GM19467 (cell line): Measurements from ENCODE around the gene GMDS.

Experiments used
- ATAC-seq: cut with Tn5 transposase; IDR thresholded peaks from one replicate; pipeline ENCODE4 v1.9.1; 2021; ENCODE audit warnings: mild to moderate bottlenecking, moderate library complexity; ENCODE audit not compliant: unreplicated experiment

Gene GMDS

DNA sequence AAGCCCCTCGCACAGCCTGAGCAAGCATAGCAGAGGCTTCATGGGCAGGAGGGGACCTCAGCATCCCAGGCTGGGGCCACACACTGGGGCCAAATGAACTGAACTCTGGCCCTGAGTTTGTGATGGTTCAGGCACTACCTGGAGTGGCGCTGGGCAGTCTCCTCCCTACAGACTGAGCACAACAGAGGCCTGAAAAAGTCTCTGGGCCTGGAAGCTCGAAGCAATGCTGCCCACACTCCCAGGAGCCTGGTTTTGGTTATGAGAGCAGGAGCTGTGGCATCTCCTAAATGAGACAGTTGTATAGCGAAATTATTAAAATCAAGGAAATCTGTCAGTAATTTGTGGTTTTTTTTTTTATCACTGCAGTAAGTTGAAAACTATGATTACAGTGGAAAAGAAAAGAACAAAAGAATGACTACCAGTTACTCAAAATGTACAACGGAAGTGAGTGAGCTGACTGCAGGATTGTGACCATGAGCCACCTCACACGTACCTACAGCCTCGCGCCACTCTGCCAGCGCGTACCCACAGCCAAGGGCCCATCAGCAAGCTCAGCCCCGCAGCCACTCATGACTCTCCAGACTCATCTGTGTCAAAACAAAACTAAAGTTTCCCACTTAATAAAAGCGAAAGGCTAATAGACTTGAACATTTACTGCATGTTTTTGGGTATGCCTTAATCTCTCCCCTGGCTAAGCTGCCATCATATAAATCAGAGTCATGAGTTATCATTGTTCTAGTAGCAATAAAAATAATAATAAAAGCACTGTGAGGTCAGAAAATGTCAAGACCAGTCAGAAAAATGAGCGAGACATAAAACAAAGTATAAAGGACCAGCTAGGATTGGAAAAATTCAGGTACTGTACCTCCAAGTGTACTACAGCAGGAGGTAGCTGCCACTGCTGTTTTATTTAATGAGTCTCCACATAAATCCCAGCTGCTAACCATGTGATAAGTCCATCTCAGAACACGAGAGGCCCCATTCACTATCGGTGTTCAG is 458.7 kb downstream of the GMDS start:
- ATAC-seq = no peak

DNA sequence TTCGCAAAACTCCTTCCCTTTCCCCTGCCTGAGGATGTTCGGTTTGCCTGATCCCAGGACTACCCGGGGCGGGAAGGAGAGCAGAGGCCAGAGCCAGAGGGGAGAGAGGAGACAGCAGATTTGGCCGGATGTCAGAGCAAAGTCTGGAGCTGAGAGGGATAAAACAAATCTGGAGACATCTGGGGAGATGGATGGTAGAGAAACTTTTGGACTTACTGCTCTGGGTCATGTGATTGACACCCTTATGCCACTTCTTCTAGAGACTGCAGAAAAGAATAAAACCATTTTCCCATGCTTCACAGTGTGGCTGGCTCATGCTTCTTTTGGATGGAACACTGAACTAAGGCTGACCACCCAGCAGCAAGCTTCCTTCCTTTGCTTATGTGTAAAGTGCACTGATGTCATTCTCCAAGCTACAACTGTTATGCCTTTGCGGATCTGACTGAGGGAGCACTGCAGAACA is 461.0 kb downstream of the GMDS start:
- ATAC-seq = no peak

DNA sequence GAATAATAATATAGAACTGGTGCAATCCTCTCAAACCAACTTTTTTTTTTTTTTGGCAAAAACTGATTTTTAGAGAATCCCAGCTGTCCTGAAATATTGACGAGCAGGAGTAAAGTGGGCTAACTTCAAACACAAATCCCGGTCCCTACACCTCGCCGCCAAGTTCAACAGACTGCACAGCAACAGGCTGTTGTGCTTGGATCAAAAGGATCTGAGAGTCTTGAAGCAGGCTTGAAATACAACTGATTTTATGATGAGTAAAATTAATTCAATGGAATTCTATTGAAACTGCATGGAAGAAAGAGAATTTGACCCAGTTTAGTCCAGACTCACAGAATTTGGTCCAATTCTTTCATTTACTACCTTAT is 463.6 kb downstream of the GMDS start:
- ATAC-seq = no peak

DNA sequence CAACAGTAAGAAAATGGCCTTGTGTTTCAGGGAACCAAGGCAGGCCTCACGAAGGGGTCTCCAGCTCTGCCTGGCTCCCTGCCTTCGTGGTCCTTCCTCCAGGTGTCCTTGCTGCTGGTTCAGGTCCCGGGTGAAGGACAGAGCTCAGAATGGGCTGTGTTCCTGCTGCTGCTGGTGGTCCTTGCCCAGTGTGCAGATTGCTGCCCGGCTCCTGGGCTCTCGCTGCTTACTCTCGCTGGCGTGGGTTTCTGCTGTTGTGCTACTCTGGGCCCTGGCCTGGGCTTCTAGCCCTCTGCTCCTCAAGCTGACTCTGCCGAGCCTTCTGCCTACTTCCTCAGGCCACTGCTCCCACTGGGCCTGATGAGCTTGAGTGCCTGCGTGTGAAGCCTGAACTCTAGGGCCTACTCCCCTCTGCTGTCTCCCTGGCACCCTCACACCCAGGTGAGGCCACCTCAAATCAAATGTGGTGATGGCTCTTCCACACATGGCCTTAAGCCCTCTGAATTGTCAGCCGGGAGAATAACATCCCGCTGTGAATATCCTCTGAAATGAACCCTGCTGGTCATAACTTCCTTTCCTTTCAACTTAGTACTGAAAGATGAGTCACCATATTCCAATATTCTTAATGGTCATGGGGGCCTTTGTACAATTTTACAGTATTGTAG is 464.1 kb downstream of the GMDS start:
- ATAC-seq = no peak

DNA sequence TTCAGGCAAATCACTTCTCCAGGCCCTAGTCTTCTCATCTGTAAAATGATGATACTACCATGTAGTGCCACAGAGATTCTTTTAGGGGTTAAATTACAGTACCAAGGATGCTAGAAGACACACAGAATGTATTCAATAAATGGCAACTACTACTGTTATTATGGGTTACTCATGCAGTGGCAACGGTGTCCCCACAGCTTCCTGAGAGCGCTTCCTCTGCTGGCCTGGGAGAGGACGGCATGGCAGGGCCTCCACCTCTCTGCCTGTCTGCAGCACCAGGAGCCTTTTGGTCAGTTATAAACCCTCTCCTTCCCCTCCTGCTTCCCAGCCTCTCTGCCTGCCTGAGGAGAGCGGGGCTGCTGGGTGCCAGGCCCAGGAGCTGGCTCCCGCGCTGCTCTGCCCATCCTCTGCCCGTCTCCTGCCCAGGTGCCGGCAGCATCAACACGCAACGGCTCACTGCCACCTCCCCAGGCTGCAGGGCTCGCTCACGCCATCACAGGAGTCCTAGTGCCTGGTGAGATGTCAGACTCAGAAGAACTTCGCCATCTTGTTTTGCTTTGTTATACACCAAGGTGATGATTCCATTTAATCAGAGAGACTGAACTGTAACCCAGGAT is 465.0 kb downstream of the GMDS start:
- ATAC-seq = no peak

DNA sequence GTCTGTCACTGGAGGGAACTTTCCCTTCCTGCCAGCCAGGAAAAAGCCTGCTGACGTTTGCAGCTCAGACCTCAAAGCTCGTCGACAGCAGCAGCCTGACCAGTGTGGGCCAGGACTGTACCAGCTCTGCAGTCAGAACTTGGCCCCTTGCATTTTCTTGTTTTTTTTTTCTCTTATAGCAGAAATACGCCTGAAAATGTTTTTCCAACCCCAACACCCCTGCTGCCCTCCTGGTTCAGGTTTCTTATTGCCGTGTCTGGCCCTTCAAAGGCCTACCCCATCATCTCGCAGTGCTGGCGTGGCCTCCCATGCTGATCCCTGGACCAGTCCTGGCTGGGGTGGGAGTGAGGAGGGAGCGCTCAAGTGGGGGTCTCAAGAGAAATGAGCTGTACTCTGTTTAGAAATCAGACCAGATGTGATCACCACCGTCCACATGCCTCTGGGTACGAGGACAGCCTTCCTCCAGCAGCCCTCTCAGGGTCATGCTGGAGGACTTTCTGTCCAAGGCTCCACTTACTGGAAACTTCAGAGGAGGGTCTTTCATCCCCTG is 466.6 kb downstream of the GMDS start:
- no peak for ATAC-seq

DNA sequence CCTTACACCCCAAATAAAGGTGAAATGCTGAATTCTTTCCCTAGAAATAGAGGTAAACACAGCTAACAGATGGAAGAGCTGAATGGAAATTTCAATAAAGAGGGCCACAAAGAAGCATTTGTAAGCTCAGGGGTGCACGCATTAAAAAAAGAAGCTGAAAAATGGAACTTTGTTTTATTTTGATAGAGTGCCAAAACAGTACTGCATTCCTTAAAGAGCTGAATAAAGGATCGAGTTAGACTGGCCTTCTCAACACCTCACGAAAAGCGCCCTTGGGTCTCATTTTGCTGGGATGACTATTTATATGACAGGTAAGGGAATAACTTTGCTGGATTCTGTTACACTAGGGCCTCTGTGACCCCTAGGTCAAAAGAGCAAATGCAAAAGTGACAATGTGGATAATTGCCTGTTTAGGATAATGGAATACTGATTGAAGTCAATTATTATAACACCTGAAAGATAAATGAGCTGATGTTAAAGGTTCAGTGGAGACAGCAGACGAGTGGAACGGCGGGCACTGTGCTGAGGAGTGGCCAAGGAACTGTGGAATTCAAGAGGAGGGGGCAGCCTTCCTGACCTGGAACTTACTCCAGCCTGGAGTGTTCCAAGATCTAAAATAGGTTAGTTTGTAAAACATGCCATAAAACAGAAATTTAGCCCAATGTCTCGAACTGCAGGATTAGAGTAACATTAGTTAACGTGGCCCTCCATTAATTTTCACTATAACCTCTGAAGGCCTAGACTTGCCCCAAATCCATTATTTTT is 467.3 kb downstream of the GMDS start:
- ATAC-seq = no peak

DNA sequence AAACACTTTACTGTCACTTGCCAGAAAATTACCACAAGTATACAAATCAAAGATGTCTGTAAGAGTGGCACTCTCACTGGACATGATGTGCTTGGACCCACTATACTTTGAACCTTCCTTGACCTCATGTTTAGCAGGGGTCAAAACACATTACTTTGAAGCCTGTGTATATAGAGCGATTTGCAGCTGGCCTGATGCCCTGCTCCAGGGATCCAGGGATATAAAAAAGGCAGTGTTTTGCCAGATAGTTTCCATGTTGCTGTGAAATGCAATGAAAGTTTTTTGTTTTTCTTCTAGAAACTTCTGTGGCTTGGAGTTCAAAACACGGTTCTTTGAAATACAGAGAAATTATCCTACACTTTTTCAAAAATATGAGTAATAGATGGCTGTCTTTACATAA is 470.0 kb downstream of the GMDS start:
- ATAC-seq = no peak

DNA sequence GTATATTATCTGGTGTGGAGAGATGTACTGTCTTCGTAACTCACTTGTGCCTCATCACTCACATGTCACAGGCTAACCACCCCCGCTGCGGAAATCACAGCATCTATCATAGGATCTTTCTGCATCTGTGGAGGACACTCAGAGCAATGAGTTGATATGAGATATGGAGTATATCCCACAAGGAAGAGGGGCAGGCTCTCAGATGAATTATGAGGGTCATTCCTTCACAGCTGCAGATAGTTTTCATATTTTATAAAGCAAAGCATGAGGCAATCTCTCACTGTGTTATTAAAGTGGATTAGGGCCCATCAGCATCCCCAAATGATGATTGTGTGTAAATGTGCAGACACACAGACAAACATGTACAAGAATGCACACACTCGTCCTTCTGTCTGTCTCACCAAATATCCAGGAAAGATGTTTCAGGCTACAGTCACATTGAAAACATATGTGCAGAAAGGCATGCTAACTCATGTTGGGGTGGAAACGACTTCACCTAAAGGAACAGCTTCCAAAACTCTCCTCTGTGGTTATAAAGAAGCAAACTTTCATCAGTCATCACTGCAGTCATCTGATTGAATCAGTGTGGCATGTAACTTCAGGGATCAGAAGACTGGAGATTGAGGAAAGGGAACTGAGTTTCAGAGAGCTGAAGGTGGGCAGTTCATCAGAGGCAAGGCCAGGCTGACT is 471.0 kb downstream of the GMDS start:
- no peak for ATAC-seq

DNA sequence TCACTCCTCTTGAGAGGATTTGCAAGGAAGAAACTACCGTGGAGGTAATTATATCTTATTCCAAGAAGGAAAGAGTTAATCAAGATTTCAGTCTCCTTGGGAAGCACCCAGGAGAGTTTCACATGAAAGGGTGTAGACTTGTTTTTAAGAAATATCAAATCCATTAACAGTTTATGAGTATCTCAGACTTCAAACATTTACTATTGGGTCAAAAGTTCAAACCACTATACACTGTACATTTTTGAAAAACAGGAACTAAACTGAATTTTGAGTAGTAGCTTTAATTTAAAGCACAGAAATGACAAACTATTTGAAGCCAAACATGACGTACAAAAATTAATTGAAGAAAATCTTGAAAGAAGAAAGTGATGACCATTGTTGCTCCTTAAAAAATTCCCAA is 471.7 kb downstream of the GMDS start:
- no peak for ATAC-seq

DNA sequence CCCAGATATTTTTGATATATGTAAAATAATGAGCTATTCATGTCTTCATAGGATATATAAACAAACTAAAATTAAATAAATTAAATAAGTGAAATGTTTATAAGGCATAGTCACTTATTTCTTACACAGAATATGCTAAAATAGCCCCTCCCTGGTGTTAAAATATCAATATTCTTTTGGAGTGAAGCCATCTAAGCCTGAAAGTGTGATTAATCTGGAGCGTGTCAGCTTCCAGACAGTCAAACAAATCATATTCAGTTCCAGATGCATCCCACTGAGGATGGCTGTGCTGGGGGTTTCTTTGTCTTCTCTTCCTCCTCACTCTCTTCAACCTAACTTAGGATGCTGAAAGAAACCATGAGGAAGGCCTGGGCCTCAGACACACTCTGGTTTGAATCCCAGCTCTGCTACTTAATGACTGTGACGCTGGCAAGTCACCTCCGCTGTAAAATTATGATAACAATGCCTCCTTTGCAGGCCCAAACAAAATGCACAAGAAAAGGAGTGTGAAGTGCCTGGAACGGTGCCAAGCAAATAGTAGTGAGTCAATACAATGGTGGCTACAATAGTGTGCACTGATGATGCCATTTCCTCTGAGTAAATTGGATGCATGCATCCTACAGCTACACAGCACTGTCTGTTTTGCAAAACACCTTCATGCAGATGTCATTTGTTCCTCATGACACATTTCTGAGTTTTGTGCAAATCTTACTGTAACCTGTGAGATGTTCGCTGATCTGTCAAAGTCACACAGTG is 474.3 kb downstream of the GMDS start:
- ATAC-seq = no peak

DNA sequence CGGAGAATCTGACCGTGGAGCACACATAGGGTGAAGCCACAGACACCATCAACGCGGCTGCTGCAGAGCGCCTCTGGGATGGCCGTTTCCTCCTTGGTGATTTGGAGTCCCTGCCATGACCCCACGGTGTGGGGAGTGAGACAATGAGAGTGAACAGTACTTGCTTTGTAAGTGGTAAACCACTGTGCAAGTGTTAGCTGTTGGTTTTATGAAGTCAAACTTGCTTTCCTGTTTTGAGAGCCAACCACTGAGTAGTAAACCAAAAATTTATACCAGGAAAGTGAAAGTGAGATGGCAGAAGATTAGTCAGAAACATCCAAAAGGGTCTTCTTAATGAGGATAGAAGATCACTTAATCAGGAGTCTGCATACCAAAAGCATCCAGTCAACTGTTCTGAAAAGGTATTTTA is 475.0 kb downstream of the GMDS start:
- ATAC-seq = no peak

DNA sequence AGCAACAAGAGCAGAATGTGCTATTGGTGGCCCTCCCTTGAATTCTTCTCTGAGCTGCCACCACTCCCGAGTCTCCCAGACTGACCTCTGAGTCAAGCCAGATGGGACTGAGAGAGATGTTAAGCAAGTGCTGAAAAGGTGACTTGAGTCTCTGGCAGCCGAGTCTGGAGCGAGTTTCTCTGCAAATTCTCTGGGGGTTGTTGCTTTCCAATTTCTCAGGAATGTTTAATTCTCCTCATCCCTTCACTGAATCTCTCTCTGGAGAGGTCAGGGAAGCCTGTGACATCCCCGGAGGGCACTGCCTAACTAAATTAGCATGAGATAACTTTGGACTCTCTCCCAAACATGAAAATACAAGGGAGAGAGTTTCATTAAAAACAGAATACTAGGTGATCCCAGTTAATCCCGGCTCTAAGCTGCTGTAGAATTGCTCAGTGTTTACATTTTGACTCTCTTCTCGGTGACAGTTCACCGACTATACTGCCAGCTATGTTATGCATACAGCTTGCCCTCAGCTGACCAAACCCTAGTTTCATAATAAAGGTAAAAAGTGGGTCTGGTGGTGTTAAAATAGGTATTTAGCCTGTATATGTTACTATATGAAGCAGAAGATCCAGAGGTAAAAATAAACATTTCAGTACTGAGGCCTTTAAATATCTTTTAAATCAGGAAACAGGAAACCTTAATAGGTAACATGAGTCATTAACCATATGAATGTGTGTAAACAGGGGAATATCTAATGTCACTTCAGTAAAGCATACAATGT is 477.7 kb downstream of the GMDS start:
- no peak for ATAC-seq

DNA sequence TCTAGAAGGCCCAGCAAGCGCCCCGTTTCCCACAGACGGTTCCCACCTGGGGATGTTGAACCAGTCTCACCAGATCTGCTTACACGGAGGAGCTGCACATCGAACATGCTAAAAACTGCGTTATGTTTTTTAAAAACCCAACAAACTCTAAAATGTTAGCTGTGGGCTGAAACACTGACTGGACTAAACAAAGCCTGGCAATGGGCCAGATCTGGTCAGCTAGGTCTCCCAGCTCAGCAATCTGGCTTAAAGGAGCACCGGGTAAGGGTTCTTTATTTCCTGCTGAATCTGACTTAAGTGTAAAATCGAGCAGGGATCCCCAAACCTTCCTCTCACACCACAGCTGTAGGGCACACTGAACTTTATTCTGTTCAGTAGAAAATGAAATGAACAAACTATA is 478.8 kb downstream of the GMDS start:
- ATAC-seq = no peak

DNA sequence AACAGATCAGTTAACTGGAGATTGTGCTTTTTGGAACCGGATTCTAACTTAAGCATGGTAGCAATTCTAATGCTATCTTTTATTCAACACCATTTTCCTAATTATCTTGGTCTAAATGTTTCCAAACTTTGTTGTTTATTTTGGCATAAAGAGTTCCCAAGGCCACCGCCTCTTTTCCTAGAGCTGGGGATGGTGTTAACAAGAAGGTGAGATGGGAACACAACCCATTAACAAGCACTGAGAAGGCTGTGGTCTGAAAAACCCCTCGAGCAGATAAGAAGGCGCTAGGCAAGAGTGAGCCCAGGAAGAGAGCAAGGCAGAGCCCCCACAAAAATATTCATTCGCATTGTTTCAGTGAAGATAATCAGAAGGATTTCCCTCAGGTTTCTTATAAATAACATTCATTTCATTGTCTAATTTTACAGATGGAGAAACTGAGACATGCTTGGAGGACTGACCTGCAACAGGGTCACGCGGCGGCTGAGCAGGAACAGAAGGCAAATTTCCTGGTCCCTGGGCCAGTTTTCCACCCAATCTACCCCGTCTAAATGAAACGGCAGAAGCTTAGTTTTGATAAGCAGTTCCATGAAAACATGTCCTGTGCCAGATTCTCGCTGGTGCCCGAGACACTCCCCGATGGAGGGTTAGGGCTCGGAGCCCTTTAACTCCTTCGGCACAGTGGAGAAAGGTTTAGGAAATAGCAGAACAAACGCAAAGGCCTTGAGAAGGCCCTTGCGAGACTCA is 480.1 kb downstream of the GMDS start:
- no peak for ATAC-seq

DNA sequence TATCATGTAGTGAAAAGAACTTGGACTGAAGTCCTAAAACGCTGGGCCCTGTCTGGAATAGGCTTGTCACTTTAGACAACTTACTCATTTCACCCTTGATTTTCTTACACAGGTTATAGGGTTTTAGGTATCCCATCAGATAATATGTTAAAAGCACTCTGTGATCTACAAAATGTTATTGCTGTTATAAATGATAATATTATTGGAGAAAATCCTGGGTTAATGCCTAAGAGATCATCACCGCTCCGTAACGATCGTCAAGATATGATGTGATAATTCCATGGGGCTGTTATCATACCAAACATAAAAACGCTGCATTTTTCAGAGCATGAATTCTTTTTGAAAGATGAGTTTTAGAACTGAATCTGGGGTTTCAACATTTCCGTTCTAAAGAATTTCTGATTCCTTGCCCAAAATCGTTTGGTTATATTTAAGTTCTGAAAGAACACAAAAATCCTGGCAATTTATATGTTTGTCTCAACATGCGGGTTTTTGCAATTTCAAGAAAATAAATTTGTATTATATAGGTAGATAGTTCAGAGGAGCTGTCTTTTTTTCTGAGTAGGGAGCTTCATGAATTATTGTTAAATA is 480.9 kb downstream of the GMDS start:
- no peak for ATAC-seq

DNA sequence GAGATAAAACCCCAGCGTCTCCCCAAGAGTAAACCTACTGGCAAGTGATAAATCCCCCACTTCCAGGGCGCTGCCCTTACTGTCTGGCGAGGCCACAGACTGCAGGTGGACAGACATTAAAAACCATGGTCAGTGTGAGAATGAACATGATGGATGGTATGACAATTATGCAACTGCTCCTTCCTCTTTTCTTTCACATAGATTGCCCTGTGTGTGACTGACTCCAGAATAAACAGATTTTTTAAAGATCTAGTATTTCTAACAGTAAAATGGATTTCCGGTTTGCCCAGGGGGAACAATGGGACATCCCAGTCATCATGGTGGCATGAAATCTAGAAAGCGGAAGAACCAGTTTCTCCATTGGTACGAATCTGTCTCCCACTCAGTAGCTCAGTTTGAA is 482.0 kb downstream of the GMDS start:
- ATAC-seq = no peak

DNA sequence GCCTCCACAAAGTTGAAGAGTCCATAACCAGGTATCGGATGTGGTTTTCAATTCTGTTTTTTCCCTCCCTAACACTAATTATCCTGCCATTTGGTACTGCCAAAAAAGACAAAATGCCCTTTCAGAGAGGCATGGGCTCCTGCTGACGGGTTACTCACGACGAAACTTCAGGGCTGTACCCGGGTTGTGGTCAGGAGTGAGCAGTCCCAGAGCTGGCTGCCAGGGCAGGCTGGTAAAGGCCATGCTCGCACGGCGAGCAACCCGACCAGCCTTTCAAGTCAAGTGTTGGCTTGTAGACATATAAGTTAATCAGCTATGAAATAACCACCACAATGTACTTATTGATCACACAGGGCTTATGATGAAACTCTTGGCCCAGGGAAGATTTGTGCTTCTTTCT is 483.2 kb downstream of the GMDS start:
- no peak for ATAC-seq
